NCI-H146 treated with DMSO at 0.1 percent for 48 hours (cell line): ENCODE data around the gene SLC28A2.

Experiments used
- DNase-seq: peaks from one replicate; lab custom pipeline; 2025; ENCODE audit not compliant: unreplicated experiment; lab: John Stamatoyannopoulos, UW

The SLC28A2 gene

GRCh38 chr15:45320581-45321205 is 68.7 kb downstream of the SLC28A2 start:
- DNase-seq = no peak

DNA sequence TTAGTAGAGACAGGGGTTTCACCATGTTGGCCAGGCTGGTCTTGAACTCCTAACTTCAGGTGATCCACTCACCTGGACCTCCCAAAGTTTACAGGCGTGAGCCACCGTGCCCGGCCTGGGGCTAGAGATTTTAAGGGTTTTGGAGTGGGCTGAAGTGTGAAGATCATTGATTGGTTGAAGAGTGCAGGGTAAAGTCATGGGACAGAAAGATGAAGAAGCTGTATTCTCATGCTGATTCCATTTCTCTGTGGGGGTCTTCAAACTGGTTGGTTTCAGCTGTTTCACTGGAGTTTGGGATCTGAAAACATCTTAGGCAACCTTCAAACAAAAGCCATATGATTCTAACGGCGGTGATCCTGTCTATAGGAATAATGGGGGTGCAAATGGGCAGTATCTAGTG is 74.2 kb downstream of the SLC28A2 start:
- no peak for DNase-seq

GRCh38 chr15:45326741-45327140 is 74.7 kb downstream of the SLC28A2 start:
- DNase-seq = no peak
